H1 (cell line): ENCODE data around the gene CHMP4B. TPM values are rescaled to one million over a fixed set of nuclear protein-coding genes. Genes with fewer than 3 reads are reported as not detected.

Experiments used
- ATF3 ChIP-seq: IDR thresholded peaks from 2 replicates; pipeline ENCODE4 v1.6.1; 2011; ENCODE audit warnings: low read depth, mild to moderate bottlenecking, low read length; ENCODE audit not compliant: insufficient read depth
- CHD7 ChIP-seq: fragments of 300-600 bp; sonication (generic); IDR thresholded peaks from 2 replicates; pipeline ENCODE4 v1.7.1; 2012; ENCODE audit warnings: low read length, moderate library complexity, mild to moderate bottlenecking, inconsistent platforms; ENCODE audit not compliant: insufficient replicate concordance
- E2F6 ChIP-seq: IDR thresholded peaks from 2 replicates; pipeline ENCODE4 v1.6.1; 2012; ENCODE audit warnings: inconsistent platforms
- RAD21 ChIP-seq, 2 experiments: IDR thresholded peaks in 1 of 2; conservative IDR thresholded peaks in 1 of 2; 2 replicates each; pipeline ENCODE4 v1.6.1; 2011; ENCODE audit warnings: low read depth in 2 of 2, low read length in 2 of 2, improper control_type of control experiment in 1 of 2, inconsistent platforms in 1 of 2, mild to moderate bottlenecking in 1 of 2, moderate library complexity in 1 of 2
- RFX5 ChIP-seq: IDR thresholded peaks from 2 replicates; pipeline ENCODE4 v1.6.1; 2011; ENCODE audit warnings: low read depth, low read length, improper control_type of control experiment, borderline replicate concordance
- polyA plus RNA-seq, 7 experiments: library from polyadenylated mRNA; depleted of rRNA in 3 of 7; stranded (reverse) in 5 of 7; unstranded in 2 of 7; fragments of >200 nt in 5 of 7; fragments of 200-250 nt in 2 of 7; gene quantifications; 1 replicate in 5 of 7; 2 replicates in 1 of 7; 4 replicates in 1 of 7; pipeline versions ENCODE4 v1.2.1 to v1.2.3, GENCODE V29; 2011 to 2013; ENCODE audit warnings: missing spikeins in 2 of 7, mixed read lengths in 2 of 7
- total RNA-seq: library from RNA; stranded (reverse); fragmentation: NEBNext Ultra II Directional; extraction: Animal tissue kit (Norgen Biotek cat#: 25700); gene quantifications from 2 replicates; pipeline ENCODE4 v1.2.1, GENCODE V29; 2021

Gene CHMP4B
- total and polyA plus RNA-seq, 2 of the 8 experiments (the other 6 are each of a cell fraction or from before 2014, with no cell fraction given), result 38.6 to 66.3 TPM

GRCh38 chr20:33862709-33863403 is 51.7 kb downstream of the CHMP4B start (continued):
- TF ChIP-seq RAD21 (IDR thresholded peaks at IDR 0.05 in 1 of 2, conservative IDR thresholded peaks at IDR 0.05 in 1 of 2; ENCODE audit: low read depth in 2 of 2, low read length in 2 of 2) (peak; percentile 89 to 90), CHD7 (no peak), E2F6 (no peak), ATF3 (no peak), RFX5 (no peak)
